ENCODE results near the gene ADD2.

DNA sequence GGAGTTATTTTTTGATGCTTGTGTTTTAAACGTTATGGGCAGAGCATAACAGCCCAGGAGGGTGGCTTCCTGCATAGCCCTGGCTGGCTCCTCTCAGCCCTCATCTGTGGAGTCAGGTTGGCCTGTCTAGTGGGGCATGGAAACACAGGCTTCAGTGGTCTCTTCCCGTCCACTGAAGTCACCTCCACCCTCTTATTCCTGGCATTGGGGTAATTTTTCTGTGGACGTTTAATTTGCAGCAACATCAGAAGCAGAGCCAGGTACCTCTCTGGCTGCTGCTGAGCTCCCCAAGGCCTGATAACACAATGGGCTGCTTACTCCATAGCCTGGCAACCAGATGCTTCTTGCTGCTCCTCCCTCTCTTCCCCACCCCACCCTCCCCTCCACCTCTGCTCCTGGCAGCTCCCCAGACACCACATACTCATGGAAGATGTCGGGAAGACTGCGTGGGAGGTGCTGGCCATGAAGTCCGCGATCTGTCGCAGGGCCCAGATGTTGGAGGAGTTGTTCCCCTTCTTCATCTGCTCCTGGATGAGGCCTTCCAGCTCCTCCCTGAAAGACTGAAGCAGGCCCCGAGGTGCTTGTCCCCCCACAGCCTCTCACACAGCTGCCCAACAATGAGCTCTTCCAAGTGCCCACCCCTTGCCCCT is 64.0 kb downstream of the ADD2 start:
- TF ChIP-seq, protein P1, sequence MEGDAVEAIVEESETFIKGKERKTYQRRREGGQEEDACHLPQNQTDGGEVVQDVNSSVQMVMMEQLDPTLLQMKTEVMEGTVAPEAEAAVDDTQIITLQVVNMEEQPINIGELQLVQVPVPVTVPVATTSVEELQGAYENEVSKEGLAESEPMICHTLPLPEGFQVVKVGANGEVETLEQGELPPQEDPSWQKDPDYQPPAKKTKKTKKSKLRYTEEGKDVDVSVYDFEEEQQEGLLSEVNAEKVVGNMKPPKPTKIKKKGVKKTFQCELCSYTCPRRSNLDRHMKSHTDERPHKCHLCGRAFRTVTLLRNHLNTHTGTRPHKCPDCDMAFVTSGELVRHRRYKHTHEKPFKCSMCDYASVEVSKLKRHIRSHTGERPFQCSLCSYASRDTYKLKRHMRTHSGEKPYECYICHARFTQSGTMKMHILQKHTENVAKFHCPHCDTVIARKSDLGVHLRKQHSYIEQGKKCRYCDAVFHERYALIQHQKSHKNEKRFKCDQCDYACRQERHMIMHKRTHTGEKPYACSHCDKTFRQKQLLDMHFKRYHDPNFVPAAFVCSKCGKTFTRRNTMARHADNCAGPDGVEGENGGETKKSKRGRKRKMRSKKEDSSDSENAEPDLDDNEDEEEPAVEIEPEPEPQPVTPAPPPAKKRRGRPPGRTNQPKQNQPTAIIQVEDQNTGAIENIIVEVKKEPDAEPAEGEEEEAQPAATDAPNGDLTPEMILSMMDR (IDR thresholded peaks at IDR 0.05), result no peak
- TF ChIP-seq POLR2A (IDR thresholded peaks at IDR 0.05) (no peak), POLR2AphosphoS5 (IDR thresholded peaks at IDR 0.05; ENCODE audit: insufficient read depth in 1 of 2, low read depth in 1 of 2) (no peak)
